SK-N-SH (cell line): Measurements from ENCODE around the gene TMUB1. TPM values are rescaled to one million over a fixed set of nuclear protein-coding genes. Genes with fewer than 3 reads are reported as not detected.

Source experiments
- CTCF ChIA-PET: fragments of 300-600, 350-600 bp; formaldehyde crosslinking; extraction: SDS; loops from one replicate; lab custom pipeline; 2021; lab: Yijun Ruan, JAX
- POLR2A ChIA-PET: fragments of 350-600 bp; sonication (Branson Sonifier 250); formaldehyde crosslinking; extraction: SDS; loops from one replicate; lab custom pipeline; 2020; ENCODE audit warnings: antibody characterized with exemption, inconsistent platforms; lab: Yijun Ruan, JAX
- DNase-seq: peaks from one replicate; pipeline ENCODE4 v3.0.0; 2012
- H2AFZ ChIP-seq: fragments of 200-600 bp; sonication (generic); 2 replicates; pipeline ENCODE4 v1.8.1; 2016; ENCODE audit warnings: antibody characterized with exemption, mild to moderate bottlenecking, low read depth
- H3F3A ChIP-seq: fragments of 200-600 bp; sonication (generic); replicated peaks from 2 replicates; pipeline ENCODE3; 2016; ENCODE audit warnings: antibody characterized with exemption, mild to moderate bottlenecking; ENCODE audit not compliant: insufficient read depth
- H3K27ac ChIP-seq, 2 experiments: fragments of 200-500 bp in 1 of 2; fragments of 200-600 bp in 1 of 2; sonication (Bioruptor generic) in 1 of 2; sonication (generic), shearing (Covaris generic) in 1 of 2; 2 replicates each; pipeline versions ENCODE4 v1.5.1 to v1.6.1; 2014 to 2016; ENCODE audit warnings: low read depth in 2 of 2, inconsistent platforms in 1 of 2, low read length in 1 of 2, mild to moderate bottlenecking in 1 of 2, mixed read lengths in 1 of 2
- H3K27me3 ChIP-seq: fragments of 200-600 bp; sonication (generic), shearing (Covaris generic); 2 replicates; pipeline ENCODE4 v1.6.1; 2016; ENCODE audit warnings: mixed run types; ENCODE audit not compliant: insufficient read depth
- H3K36me3 ChIP-seq, 2 experiments: fragments of 200-500 bp in 1 of 2; fragments of 200-600 bp in 1 of 2; sonication (Bioruptor generic) in 1 of 2; sonication (generic) in 1 of 2; replicated peaks in 1 of 2; 2 replicates each; pipeline versions ENCODE3 to v1.5.1; 2014 to 2016; ENCODE audit warnings: low read length in 1 of 2, mild to moderate bottlenecking in 1 of 2; ENCODE audit not compliant: insufficient read depth in 2 of 2, control insufficient read depth in 1 of 2
- H3K4me1 ChIP-seq, 2 experiments: fragments of 200-500 bp in 1 of 2; fragments of 200-600 bp in 1 of 2; sonication (Bioruptor generic) in 1 of 2; sonication (generic), shearing (Covaris generic) in 1 of 2; 2 replicates each; pipeline versions ENCODE4 v1.5.1 to v1.6.1; 2014 to 2016; ENCODE audit warnings: low read depth in 1 of 2, low read length in 1 of 2, mixed run types in 1 of 2; ENCODE audit not compliant: insufficient read depth in 2 of 2, control insufficient read depth in 1 of 2
- H3K4me2 ChIP-seq: fragments of 200-600 bp; sonication (generic), shearing (Covaris generic); 2 replicates; pipeline ENCODE4 v1.6.1; 2017; ENCODE audit warnings: mixed run types
- H3K4me3 ChIP-seq, 2 experiments: fragments of 200-500 bp in 1 of 2; fragments of 200-600 bp in 1 of 2; sonication (Bioruptor generic) in 1 of 2; sonication (generic), shearing (Covaris generic) in 1 of 2; 2 replicates each; pipeline versions ENCODE4 v1.5.1 to v1.8.1; 2014 to 2016; ENCODE audit warnings: low read depth in 2 of 2, inconsistent platforms in 1 of 2, low read length in 1 of 2, mild to moderate bottlenecking in 1 of 2, mixed read lengths in 1 of 2, moderate library complexity in 1 of 2
- H3K79me2 ChIP-seq: fragments of 200-600 bp; sonication (generic); 2 replicates; pipeline ENCODE4 v1.8.1; 2017; ENCODE audit warnings: mild to moderate bottlenecking; ENCODE audit not compliant: insufficient read depth
- H3K9ac ChIP-seq: fragments of 200-600 bp; sonication (generic); 2 replicates; pipeline ENCODE4 v1.6.1; 2017; ENCODE audit warnings: mixed run types
- H3K9me2 ChIP-seq: fragments of 200-600 bp; sonication (generic); 2 replicates; pipeline ENCODE4 v1.6.1; 2017; ENCODE audit warnings: mixed run types
- H3K9me3 ChIP-seq: fragments of 200-600 bp; sonication (generic); 2 replicates; pipeline ENCODE4 v1.6.1; 2017; ENCODE audit warnings: mixed run types, mild to moderate bottlenecking, moderate library complexity
- H4K20me1 ChIP-seq: fragments of 200-600 bp; sonication (generic); 2 replicates; pipeline ENCODE4 v1.6.1; 2017; ENCODE audit warnings: mild to moderate bottlenecking, mixed run types; ENCODE audit not compliant: insufficient read depth
- CHD2 ChIP-seq: fragments of 150-350 bp; IDR thresholded peaks from 2 replicates; pipeline ENCODE4 v1.6.1; 2018; ENCODE audit warnings: low read length; ENCODE audit not compliant: partially characterized antibody
- CTCF ChIP-seq: fragments of 200-600 bp; sonication (generic); IDR thresholded peaks from 2 replicates; pipeline ENCODE4 v1.6.1; 2017; ENCODE audit warnings: antibody characterized with exemption, mild to moderate bottlenecking, moderate library complexity
- ELF1 ChIP-seq: IDR thresholded peaks from 2 replicates; pipeline ENCODE4 v1.4.0; 2012
- EP300 ChIP-seq, 2 experiments: IDR thresholded peaks; 2 replicates each; pipeline versions ENCODE4 v1.4.0 to v1.6.1; 2012; ENCODE audit warnings: borderline replicate concordance in 1 of 2, low read depth in 1 of 2, low read length in 1 of 2
- IRF3 ChIP-seq: fragments of 150-350 bp; IDR thresholded peaks from 2 replicates; pipeline ENCODE4 v1.6.1; 2016; ENCODE audit warnings: mild to moderate bottlenecking, low read depth, low read length
- JUND ChIP-seq: IDR thresholded peaks from 2 replicates; pipeline ENCODE4 v1.4.0; 2012
- MAX ChIP-seq: IDR thresholded peaks from 2 replicates; pipeline ENCODE4 v1.4.0; 2012; ENCODE audit warnings: low read depth
- MEF2A ChIP-seq: IDR thresholded peaks from 2 replicates; pipeline ENCODE4 v1.4.0; 2012; ENCODE audit warnings: low read depth, borderline replicate concordance
- RCOR1 ChIP-seq: fragments of 150-350 bp; IDR thresholded peaks from 2 replicates; pipeline ENCODE4 v1.6.1; 2017; ENCODE audit warnings: antibody characterized with exemption, low read length
- RFX5 ChIP-seq: IDR thresholded peaks from 2 replicates; pipeline ENCODE4 v1.6.1; 2012; ENCODE audit warnings: mild to moderate bottlenecking, improper control_type of control experiment, low read length
- TCF12 ChIP-seq: IDR thresholded peaks from 2 replicates; pipeline ENCODE4 v1.4.0; 2012
- USF2 ChIP-seq: fragments of 150-350 bp; IDR thresholded peaks from 2 replicates; pipeline ENCODE4 v1.6.1; 2017; ENCODE audit warnings: antibody characterized with exemption, low read length, low read depth, borderline replicate concordance
- ZBTB33 ChIP-seq: IDR thresholded peaks from 2 replicates; pipeline ENCODE4 v1.4.0; 2012; ENCODE audit warnings: low read depth, borderline replicate concordance
- WGBS: methylation state at CpG from one replicate; pipeline ENCODE4 v1.1.6; 2017; ENCODE audit warnings: low lambda C conversion rate; 5-methylcytosine and 5-hydroxymethylcytosine counted together
- polyA plus RNA-seq, 3 experiments: library from polyadenylated mRNA; depleted of rRNA; stranded (reverse); fragments of >200 nt; gene quantifications; 2 replicates each; pipeline ENCODE4 v1.2.3, GENCODE V29; 2012

The TMUB1 gene
- polyA plus RNA-seq, 1 of the 3 experiments (the other 2 are of a cell fraction), result 60.6 TPM

GRCh38 chr7:151123822-151124464, 40.6 kb upstream of the TMUB1 start (continued):
- no peak for TF ChIP-seq ZBTB33
- no peak for TF ChIP-seq USF2
- peak; percentile 64 for TF ChIP-seq RCOR1
- TF ChIP-seq, all 33 proteins: peak for 10

GRCh38 chr7:151123158-151123821, 40.0 kb upstream of the TMUB1 start:
- no peaks in the 10 kb centered on the region; a peak in 1 of 4 replicates for H3K4me1 ChIP-seq
- H3K9ac ChIP-seq, result no peak overlapping the region
- ChIA-PET POLR2A (no interaction called here), CTCF (interaction anchor here (0.7 to 18.0 kb wide), 52 partner anchors 11 to 667 kb away, joined by 3 to 243 read pairs (median 6); partner anchors contain the start of genes ABCF2, AGAP3, GBX1 and TMUB1)
- no peak for DNase-seq
- TF ChIP-seq MAX (no peak), RFX5 (no peak), ZBTB33 (no peak), ELF1 (no peak), CTCF (no peak), JUND (no peak), EP300 (IDR thresholded peaks at IDR 0.05; ENCODE audit: borderline replicate concordance in 1 of 2, low read depth in 1 of 2, low read length in 1 of 2) (no peak), MEF2A (no peak), IRF3 (no peak), CHD2 (no peak), TCF12 (no peak)
- H3K4me2 ChIP-seq, result no peak overlapping the region
- H4K20me1 ChIP-seq, result peaks cover 24% of the 10 kb centered on the region
- H3K4me3 ChIP-seq, result no peak overlapping the region
- H3K9me2 ChIP-seq, result no peaks in the 10 kb centered on the region
- H3K79me2 ChIP-seq, result peaks cover 23% of the 10 kb centered on the region; the same call in 1 of the 2 replicates
- no peak overlapping the region for H3K27ac ChIP-seq
- WGBS, result 97% methylated on average over 50 of the region's 50 CpGs
- no peak overlapping the region for H2AFZ ChIP-seq
- H3K27me3 ChIP-seq, result no peaks in the 10 kb centered on the region
- H3K36me3 ChIP-seq, result peaks cover 20 to 83% of the 10 kb centered on the region in 2 experiments
- H3K9me3 ChIP-seq, result no peaks in the 10 kb centered on the region
- peaks cover 4% of the 10 kb centered on the region for H3F3A ChIP-seq
